ENCODE data around the gene MRPL34.

MRPL34 gene

GRCh38 chr19:17325881-17326594 lies 20.4 kb downstream of the MRPL34 start:
- no peaks in the 10 kb centered on the region for H3K79me2 ChIP-seq (ENCODE audit: insufficient read depth, low read depth)
- no peak overlapping the region for H3K4me2 ChIP-seq
- H4K20me1 ChIP-seq (ENCODE audit: insufficient read depth) = no peaks in the 10 kb centered on the region
- no peaks in the 10 kb centered on the region for H3K27me3 ChIP-seq (ENCODE audit: insufficient read depth, low read depth)
- no peak for TF ChIP-seq CTCF (conservative IDR thresholded peaks at IDR 0.05; ENCODE audit: low read depth, low read length)
- no peak overlapping the region for H3K27ac ChIP-seq
- no peak overlapping the region for H3K9ac ChIP-seq
- H3K4me1 ChIP-seq (ENCODE audit: low read depth, poor library complexity, severe bottlenecking) = no peaks in the 10 kb centered on the region
- no peak overlapping the region for H2AFZ ChIP-seq (ENCODE audit: low read depth)
- no peaks in the 10 kb centered on the region for H3K36me3 ChIP-seq (ENCODE audit: insufficient read depth)
- H3K4me3 ChIP-seq (IDR thresholded peaks at IDR 0.05; ENCODE audit: insufficient read depth, low read depth, low read length) = no peak overlapping the region

DNA sequence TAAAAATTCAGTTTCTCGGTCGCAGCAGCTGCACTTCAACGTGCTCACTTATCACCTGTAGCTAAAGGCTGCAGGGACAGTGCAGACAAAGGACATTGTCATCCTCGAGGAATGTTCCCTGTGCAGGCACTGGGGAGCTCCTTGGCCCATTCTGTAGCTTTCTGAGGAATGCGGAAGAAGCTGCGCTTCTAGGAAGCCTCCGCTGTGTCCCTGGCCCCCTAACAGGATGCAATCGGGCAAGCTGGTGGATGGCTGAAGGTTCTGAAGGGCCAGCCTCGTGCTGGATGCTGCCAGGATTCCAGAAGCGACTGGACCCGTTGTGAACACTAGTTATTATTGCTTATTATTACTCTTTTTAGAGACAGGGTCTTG lies 20.9 kb downstream of the MRPL34 start:
- Histone ChIP-seq H3K9ac (no peak overlapping the region), H3K27ac (no peak overlapping the region), H2AFZ (ENCODE audit: low read depth) (no peak overlapping the region), H3K36me3 (ENCODE audit: insufficient read depth) (no peaks in the 10 kb centered on the region), H3K27me3 (ENCODE audit: insufficient read depth, low read depth) (no peaks in the 10 kb centered on the region), H4K20me1 (ENCODE audit: insufficient read depth) (no peaks in the 10 kb centered on the region), H3K79me2 (ENCODE audit: insufficient read depth, low read depth) (no peaks in the 10 kb centered on the region), H3K4me2 (no peak overlapping the region), H3K4me1 (ENCODE audit: low read depth, poor library complexity, severe bottlenecking) (no peaks in the 10 kb centered on the region), H3K4me3 (IDR thresholded peaks at IDR 0.05; ENCODE audit: insufficient read depth, low read depth, low read length) (no peak overlapping the region)
- TF ChIP-seq CTCF (conservative IDR thresholded peaks at IDR 0.05; ENCODE audit: low read depth, low read length) = no peak

- TF ChIP-seq CTCF (conservative IDR thresholded peaks at IDR 0.05; ENCODE audit: low read depth, low read length) = no peak
- no peak overlapping the region for H3K9ac ChIP-seq
- no peaks in the 10 kb centered on the region for H3K36me3 ChIP-seq (ENCODE audit: insufficient read depth)
- H2AFZ ChIP-seq (ENCODE audit: low read depth) = no peak overlapping the region
- no peaks in the 10 kb centered on the region for H3K4me1 ChIP-seq (ENCODE audit: low read depth, poor library complexity, severe bottlenecking)
- H3K4me2 ChIP-seq = no peak overlapping the region
- no peaks in the 10 kb centered on the region for H3K27me3 ChIP-seq (ENCODE audit: insufficient read depth, low read depth)
- H3K4me3 ChIP-seq (IDR thresholded peaks at IDR 0.05; ENCODE audit: insufficient read depth, low read depth, low read length) = no peak overlapping the region
- no peak overlapping the region for H3K27ac ChIP-seq
- H3K79me2 ChIP-seq (ENCODE audit: insufficient read depth, low read depth) = no peaks in the 10 kb centered on the region
- no peaks in the 10 kb centered on the region for H4K20me1 ChIP-seq (ENCODE audit: insufficient read depth)
Observed at GRCh38 chr19:17327068-17327653, 21.5 kb downstream of the MRPL34 start.

GRCh38 chr19:17327654-17328516 lies 22.2 kb downstream of the MRPL34 start:
- H2AFZ ChIP-seq (ENCODE audit: low read depth) = no peak overlapping the region
- no peaks in the 10 kb centered on the region for H3K27me3 ChIP-seq (ENCODE audit: insufficient read depth, low read depth)
- no peaks in the 10 kb centered on the region for H3K79me2 ChIP-seq (ENCODE audit: insufficient read depth, low read depth)
- H3K36me3 ChIP-seq (ENCODE audit: insufficient read depth) = no peaks in the 10 kb centered on the region
- no peak for TF ChIP-seq CTCF (conservative IDR thresholded peaks at IDR 0.05; ENCODE audit: low read depth, low read length)
- H3K4me2 ChIP-seq = no peak overlapping the region
- no peak overlapping the region for H3K9ac ChIP-seq
- no peak overlapping the region for H3K4me3 ChIP-seq (IDR thresholded peaks at IDR 0.05; ENCODE audit: insufficient read depth, low read depth, low read length)
- peaks cover 3% of the 10 kb centered on the region for H3K4me1 ChIP-seq (ENCODE audit: low read depth, poor library complexity, severe bottlenecking)
- no peaks in the 10 kb centered on the region for H4K20me1 ChIP-seq (ENCODE audit: insufficient read depth)
- no peak overlapping the region for H3K27ac ChIP-seq

Measured in KMS-11 (cell line).